ENCODE data around the gene GARNL3. TPM values are rescaled to one million over a fixed set of nuclear protein-coding genes. Genes with fewer than 3 reads are reported as not detected.

Gene GARNL3
- total and polyA plus RNA-seq, 8 donors: 0.76 to 35.8 (median 7.5) TPM

DNA sequence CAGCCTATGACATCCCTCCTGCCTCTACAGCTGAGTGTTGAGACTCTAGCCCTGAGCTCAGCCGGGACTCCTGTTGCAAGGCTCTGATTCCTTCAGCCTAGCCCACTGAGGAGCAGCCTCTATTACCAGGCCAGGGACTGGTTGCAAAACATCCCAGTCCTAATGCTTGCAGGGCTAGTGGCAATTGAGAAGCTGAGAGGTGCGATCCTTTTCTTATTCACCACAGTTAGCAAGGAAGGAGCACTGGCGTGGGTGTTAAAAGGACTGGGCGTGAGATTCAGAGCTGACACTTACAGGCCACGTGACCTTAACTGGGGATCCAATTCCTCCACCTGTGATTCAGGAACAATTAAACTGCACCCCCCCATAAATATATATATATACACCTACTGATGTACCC, 58.8 kb downstream of the GARNL3 start:
- no peak for TF ChIP-seq POLR2AphosphoS5 (IDR thresholded peaks at IDR 0.05)
- no peak for TF ChIP-seq EP300 (IDR thresholded peaks at IDR 0.05)
- TF ChIP-seq POLR2A (IDR thresholded peaks at IDR 0.05): no peak
- TF ChIP-seq, protein P1, sequence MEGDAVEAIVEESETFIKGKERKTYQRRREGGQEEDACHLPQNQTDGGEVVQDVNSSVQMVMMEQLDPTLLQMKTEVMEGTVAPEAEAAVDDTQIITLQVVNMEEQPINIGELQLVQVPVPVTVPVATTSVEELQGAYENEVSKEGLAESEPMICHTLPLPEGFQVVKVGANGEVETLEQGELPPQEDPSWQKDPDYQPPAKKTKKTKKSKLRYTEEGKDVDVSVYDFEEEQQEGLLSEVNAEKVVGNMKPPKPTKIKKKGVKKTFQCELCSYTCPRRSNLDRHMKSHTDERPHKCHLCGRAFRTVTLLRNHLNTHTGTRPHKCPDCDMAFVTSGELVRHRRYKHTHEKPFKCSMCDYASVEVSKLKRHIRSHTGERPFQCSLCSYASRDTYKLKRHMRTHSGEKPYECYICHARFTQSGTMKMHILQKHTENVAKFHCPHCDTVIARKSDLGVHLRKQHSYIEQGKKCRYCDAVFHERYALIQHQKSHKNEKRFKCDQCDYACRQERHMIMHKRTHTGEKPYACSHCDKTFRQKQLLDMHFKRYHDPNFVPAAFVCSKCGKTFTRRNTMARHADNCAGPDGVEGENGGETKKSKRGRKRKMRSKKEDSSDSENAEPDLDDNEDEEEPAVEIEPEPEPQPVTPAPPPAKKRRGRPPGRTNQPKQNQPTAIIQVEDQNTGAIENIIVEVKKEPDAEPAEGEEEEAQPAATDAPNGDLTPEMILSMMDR (IDR thresholded peaks at IDR 0.05): no peak
- intact Hi-C loops (cut with DNase I; ENCODE audit: low total_unique reads): no loop called here
- Histone ChIP-seq H3K36me3 (peaks cover 0 to 24% (median 2%) of the 10 kb centered on the region in 4 donors), H3K27ac (no peak overlapping the region), H3K27me3 (no peaks in the 10 kb centered on the region), H3K9me3 (no peaks in the 10 kb centered on the region), H3K4me1 (peaks cover 0 to 16% (median 2%) of the 10 kb centered on the region in 4 donors), H3K4me3 (no peak overlapping the region)
- no peak for DNase-seq
- WGBS, 5 donors: 76 to 94% (median 92%) methylated on average over 5 of the region's 5 CpGs

DNA sequence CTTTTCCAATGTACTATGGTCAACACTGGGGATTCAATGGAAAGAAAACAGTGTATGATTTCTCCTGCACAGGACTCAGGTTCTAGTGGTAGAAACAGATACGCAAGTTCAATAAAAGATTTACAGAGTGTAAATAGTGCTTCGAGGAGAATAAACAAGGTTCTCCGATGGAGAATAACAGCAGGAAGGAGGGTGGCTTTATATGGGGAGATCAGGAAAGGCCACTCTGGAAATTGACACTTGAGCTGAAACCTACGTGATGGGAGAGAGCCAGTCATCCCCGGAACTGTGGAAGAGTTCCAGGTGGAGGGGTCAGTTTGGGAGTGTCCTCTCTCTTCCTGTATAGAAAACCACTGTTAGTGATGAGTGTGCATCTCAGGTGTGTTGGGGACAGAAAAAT, 65.9 kb downstream of the GARNL3 start:
- no peaks in the 10 kb centered on the region for H3K27me3 ChIP-seq
- no peak overlapping the region for H3K27ac ChIP-seq
- peaks cover 10 to 35% (median 15%) of the 10 kb centered on the region in 4 donors for H3K4me1 ChIP-seq
- intact Hi-C loops (cut with DNase I; ENCODE audit: low total_unique reads): no loop called here
- WGBS, 5 donors: 20 to 52% (median 41%) methylated on average over 5 of the region's 5 CpGs
- H3K9me3 ChIP-seq: no peaks in the 10 kb centered on the region
- H3K36me3 ChIP-seq: peaks cover 0 to 6% (median 0%) of the 10 kb centered on the region in 4 donors
- TF ChIP-seq, protein P1 (IDR thresholded peaks at IDR 0.05): no peak
- TF ChIP-seq POLR2A (IDR thresholded peaks at IDR 0.05) (no peak), POLR2AphosphoS5 (IDR thresholded peaks at IDR 0.05) (no peak), EP300 (IDR thresholded peaks at IDR 0.05) (no peak)
- DNase-seq: peak in 1 of 2 donors; percentile 20
- no peak overlapping the region for H3K4me3 ChIP-seq

DNA sequence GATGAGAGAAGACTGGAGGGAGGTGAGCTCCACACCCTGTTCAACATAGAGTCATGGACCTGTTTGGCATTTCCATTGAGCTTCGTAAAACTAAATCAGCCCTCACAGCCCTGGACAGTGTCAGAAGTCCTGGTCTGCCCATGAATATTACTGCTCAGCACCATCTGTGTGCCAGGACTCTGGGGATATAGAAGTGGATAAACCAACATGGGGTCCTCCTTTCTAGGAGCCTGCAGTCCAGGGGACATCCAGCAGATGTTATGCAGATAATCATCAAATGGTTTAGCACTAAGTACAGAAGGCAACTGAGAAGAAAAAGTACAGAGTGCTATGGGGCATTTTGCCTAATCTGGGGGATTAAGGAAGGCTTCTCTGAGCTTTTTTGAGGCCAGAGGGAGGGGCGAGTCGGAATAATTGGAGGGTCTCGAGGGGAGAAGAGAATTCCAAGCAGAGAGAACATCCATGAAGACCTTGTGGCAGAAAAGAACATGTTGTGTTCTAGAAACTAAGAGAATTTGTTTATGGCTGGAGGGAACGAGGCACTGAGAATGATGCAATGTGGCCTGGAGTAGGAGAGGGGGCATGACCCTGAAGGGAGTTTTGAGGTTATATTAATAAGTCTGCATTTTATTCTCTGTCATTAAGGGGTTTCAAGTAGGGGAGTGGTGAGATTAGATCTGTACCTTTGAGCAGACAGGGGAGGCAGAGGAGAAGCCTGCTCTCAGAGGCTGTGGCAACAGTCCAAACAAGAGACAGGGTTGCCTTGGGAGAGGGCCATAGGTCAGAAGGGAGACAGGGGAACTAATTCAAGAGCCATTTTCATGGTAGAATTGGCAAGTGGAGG, 68.9 kb downstream of the GARNL3 start:
- TF ChIP-seq, protein P1 (IDR thresholded peaks at IDR 0.05): no peak
- no peak for TF ChIP-seq POLR2A (IDR thresholded peaks at IDR 0.05)
- TF ChIP-seq EP300 (IDR thresholded peaks at IDR 0.05): no peak
- no peak for TF ChIP-seq POLR2AphosphoS5 (IDR thresholded peaks at IDR 0.05)
- Histone ChIP-seq H3K27ac (peak overlapping the region; percentile 33 to 65 (median 56)), H3K9me3 (no peaks in the 10 kb centered on the region), H3K4me3 (no peak overlapping the region), H3K4me1 (peaks cover 14 to 61% (median 35%) of the 10 kb centered on the region in 4 donors), H3K27me3 (no peaks in the 10 kb centered on the region), H3K36me3 (no peaks in the 10 kb centered on the region)
- DNase-seq: no peak
- 66 to 86% (median 74%) methylated on average over 5 of the region's 5 CpGs for WGBS, 5 donors
- intact Hi-C loops (cut with DNase I; ENCODE audit: low total_unique reads): no loop called here

DNA sequence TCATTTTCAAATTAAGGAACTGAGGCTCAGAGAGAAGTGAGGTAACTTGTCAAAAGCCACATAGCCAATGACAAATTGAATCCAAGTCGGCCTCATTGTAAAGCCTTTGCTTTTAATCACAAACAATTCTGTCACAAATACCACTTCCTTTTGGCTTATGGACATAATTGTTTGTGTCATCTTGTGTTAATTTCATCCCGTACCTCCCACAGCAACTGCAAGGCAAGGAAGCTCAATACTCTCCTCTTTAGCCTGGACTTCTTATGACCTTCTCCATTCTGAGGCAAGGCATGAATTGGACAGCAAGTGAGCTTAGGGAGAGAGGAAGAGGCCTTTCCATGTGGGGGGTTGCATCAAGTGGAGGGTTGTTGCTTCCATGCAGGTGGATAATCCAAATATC, 70.2 kb downstream of the GARNL3 start:
- peak overlapping the region in 2 of 5 donors; percentile 61 to 65 for H3K27ac ChIP-seq

More for the DNA sequence above, 70.2 kb downstream of the GARNL3 start:
- intact Hi-C loops (cut with DNase I; ENCODE audit: low total_unique reads): no loop called here
- DNase-seq: no peak
- H3K4me3 ChIP-seq: no peak overlapping the region
- TF ChIP-seq POLR2AphosphoS5 (IDR thresholded peaks at IDR 0.05): no peak
- TF ChIP-seq, protein P1 (IDR thresholded peaks at IDR 0.05): no peak
- TF ChIP-seq POLR2A (IDR thresholded peaks at IDR 0.05): no peak
- no peak for TF ChIP-seq EP300 (IDR thresholded peaks at IDR 0.05)
- no peaks in the 10 kb centered on the region for H3K27me3 ChIP-seq
- WGBS, 5 donors: 69 to 83% (median 78%) methylated on average over 2 of the region's 2 CpGs
- peaks cover 14 to 61% (median 37%) of the 10 kb centered on the region in 4 donors for H3K4me1 ChIP-seq
- peaks cover 0 to 3% (median 0%) of the 10 kb centered on the region in 4 donors for H3K36me3 ChIP-seq
- no peaks in the 10 kb centered on the region for H3K9me3 ChIP-seq
